CD14-positive monocyte (primary cell): ENCODE results near the gene PLXNA4. TPM values are rescaled to one million over a fixed set of nuclear protein-coding genes. Genes with fewer than 3 reads are reported as not detected.

Experiments
- DNase-seq, 3 donors: peaks; one replicate each; pipeline ENCODE4 v3.0.0-alpha.2; 2011 to 2022
- H2AFZ ChIP-seq: 2 replicates; pipeline ENCODE4 v1.6.0; 2012; ENCODE audit warnings: mild to moderate bottlenecking, low read depth, low read length, inconsistent platforms; ENCODE audit not compliant: insufficient read depth, poor library complexity, severe bottlenecking
- H3K27ac ChIP-seq, 2 donors: 1 replicate in 1 of 2; 2 replicates in 1 of 2; pipeline ENCODE4 v1.5.1; 2012 to 2013; ENCODE audit warnings: low read length in 2 of 2, control low read depth in 1 of 2, inconsistent platforms in 1 of 2, low read depth in 1 of 2, mild to moderate bottlenecking in 1 of 2
- H3K27me3 ChIP-seq, 2 donors: one replicate each; pipeline versions ENCODE4 v1.6.0 to v1.6.1; 2011 to 2013; ENCODE audit warnings: low read length in 2 of 2; ENCODE audit not compliant: control insufficient read depth in 2 of 2, insufficient read depth in 2 of 2
- H3K36me3 ChIP-seq, 2 donors: replicated peaks in 1 of 2; 1 replicate in 1 of 2; 2 replicates in 1 of 2; pipeline versions ENCODE4 v1.5.1 to v1.6.1; 2012 to 2013; ENCODE audit warnings: low read length in 2 of 2, control low read depth in 1 of 2, inconsistent platforms in 1 of 2, mild to moderate bottlenecking in 1 of 2; ENCODE audit not compliant: insufficient read depth in 2 of 2, control insufficient read depth in 1 of 2
- H3K4me1 ChIP-seq, 2 donors: 1 replicate in 1 of 2; 2 replicates in 1 of 2; pipeline versions ENCODE4 v1.5.1 to v1.6.1; 2012 to 2013; ENCODE audit warnings: low read length in 2 of 2, control low read depth in 1 of 2, inconsistent platforms in 1 of 2, mild to moderate bottlenecking in 1 of 2, moderate library complexity in 1 of 2; ENCODE audit not compliant: insufficient read depth in 2 of 2, control insufficient read depth in 1 of 2
- H3K4me2 ChIP-seq: replicated peaks from 2 replicates; pipeline ENCODE3; 2012; ENCODE audit warnings: low read length, moderate library complexity, mild to moderate bottlenecking; ENCODE audit not compliant: poor library complexity, severe bottlenecking; ENCODE audit errors: extremely low read depth
- H3K4me3 ChIP-seq, 3 experiments: fragments of 200-600 bp in 1 of 3; sonication (generic) in 1 of 3; replicated peaks in 1 of 3; 1 replicate in 2 of 3; 2 replicates in 1 of 3; pipeline ENCODE4 v1.5.1; 2011 to 2013; ENCODE audit warnings: low read length in 3 of 3, mild to moderate bottlenecking in 3 of 3, control low read depth in 2 of 3, low read depth in 2 of 3, inconsistent platforms in 1 of 3, moderate library complexity in 1 of 3
- H3K79me2 ChIP-seq: 2 replicates; pipeline ENCODE4 v1.6.0; 2012; ENCODE audit warnings: mild to moderate bottlenecking, control low read depth, inconsistent platforms, low read length, moderate library complexity; ENCODE audit not compliant: insufficient read depth
- H3K9ac ChIP-seq: 2 replicates; pipeline ENCODE4 v1.6.0; 2017; ENCODE audit warnings: low read length, mild to moderate bottlenecking; ENCODE audit not compliant: insufficient read depth, poor library complexity, severe bottlenecking
- H3K9me3 ChIP-seq, 2 donors: replicated peaks in 1 of 2; 1 replicate in 1 of 2; 2 replicates in 1 of 2; pipeline versions ENCODE4 v1.5.1 to v1.6.1; 2012 to 2013; ENCODE audit warnings: low read length in 2 of 2, control low read depth in 1 of 2; ENCODE audit not compliant: control insufficient read depth in 1 of 2, insufficient read depth in 1 of 2
- H4K20me1 ChIP-seq: 2 replicates; pipeline ENCODE4 v1.6.0; 2012; ENCODE audit warnings: mild to moderate bottlenecking, low read length, control low read depth, moderate library complexity; ENCODE audit not compliant: insufficient read depth
- H3K27ac Mint-ChIP-seq, 7 donors: one replicate each; pipeline ENCODE4 v1.8.0; 2020; ENCODE audit warnings: mild to moderate bottlenecking in 7 of 7, mixed read lengths in 7 of 7, moderate library complexity in 6 of 7, inconsistent platforms in 2 of 7
- H3K27me3 Mint-ChIP-seq, 3 donors: one replicate each; pipeline ENCODE4 v1.8.0; 2021 to 2022; ENCODE audit warnings: low read depth in 3 of 3, mild to moderate bottlenecking in 3 of 3, mixed read lengths in 3 of 3, moderate library complexity in 3 of 3, inconsistent platforms in 1 of 3
- H3K36me3 Mint-ChIP-seq, 2 donors: one replicate each; pipeline ENCODE4 v1.8.0; 2020; ENCODE audit warnings: mixed read lengths in 2 of 2, inconsistent platforms in 1 of 2, mild to moderate bottlenecking in 1 of 2
- H3K4me1 Mint-ChIP-seq: one replicate; pipeline ENCODE4 v1.8.0; 2020; ENCODE audit warnings: mild to moderate bottlenecking, mixed read lengths
- H3K4me3 Mint-ChIP-seq, 2 donors: one replicate each; pipeline ENCODE4 v1.8.0; 2020; ENCODE audit warnings: mild to moderate bottlenecking in 2 of 2, mixed read lengths in 2 of 2, moderate library complexity in 1 of 2
- H3K9me3 Mint-ChIP-seq, 7 donors: one replicate each; pipeline ENCODE4 v1.8.0; 2020 to 2022; ENCODE audit warnings: mixed read lengths in 7 of 7, mild to moderate bottlenecking in 6 of 7, moderate library complexity in 6 of 7, inconsistent platforms in 2 of 7
- CTCF ChIP-seq: fragments of 200-600 bp; IDR thresholded peaks from one replicate; pipeline ENCODE4 v1.8.0; 2022; ENCODE audit warnings: antibody characterized with exemption, mild to moderate bottlenecking
- WGBS: methylation state at CpG from one replicate; pipeline ENCODE4 v1.1.5; 2013; ENCODE audit warnings: missing lambda C conversion rate; ENCODE audit not compliant: insufficient coverage; 5-methylcytosine and 5-hydroxymethylcytosine counted together
- intact Hi-C, 2 donors: fragments of 100-400 bp; cut with micrococcal nuclease; formaldehyde crosslinking; loops; one replicate each; pipeline versions ENCODE4 v1.15.0 to v1.15.1; 2023
- polyA plus RNA-seq, 3 donors: library from polyadenylated mRNA; depleted of rRNA in 1 of 3; unstranded in 2 of 3; stranded (reverse) in 1 of 3; fragments of 300-500 nt in 2 of 3; fragments of >200 nt in 1 of 3; fragmentation: Illumina TruSeq in 2 of 3; gene quantifications; 1 replicate in 2 of 3; 2 replicates in 1 of 3; pipeline ENCODE4 v1.2.3, GENCODE V29; 2012 to 2021

The PLXNA4 gene
- polyA plus RNA-seq, 3 donors = not detected

GRCh38 chr7:132142006-132142405 is 434.3 kb downstream of the PLXNA4 start:
- 100% methylated on average over 1 of the region's 3 CpGs for WGBS
- Histone ChIP-seq H3K9ac (no peak overlapping the region), H3K4me3 (no peak overlapping the region), H3K36me3 (no peaks in the 10 kb centered on the region), H3K4me2 (no peak overlapping the region), H4K20me1 (no peaks in the 10 kb centered on the region), H3K27ac (no peak overlapping the region), H3K9me3 (no peaks in the 10 kb centered on the region), H3K79me2 (no peaks in the 10 kb centered on the region), H3K4me1 (no peaks in the 10 kb centered on the region), H3K27me3 (no peaks in the 10 kb centered on the region), H2AFZ (no peak overlapping the region)
- H3K9me3 Mint-ChIP-seq = peaks cover 0 to 3% (median 2%) of the 10 kb centered on the region in 7 donors
- DNase-seq = no peak
- no peak overlapping the region for H3K4me3 Mint-ChIP-seq
- peaks cover 0 to 5% (median 2%) of the 10 kb centered on the region in 3 donors for H3K27me3 Mint-ChIP-seq
- TF ChIP-seq CTCF = no peak
- intact Hi-C loops = no loop called here
- no peaks in the 10 kb centered on the region for H3K4me1 Mint-ChIP-seq
- H3K27ac Mint-ChIP-seq = no peak overlapping the region
- H3K36me3 Mint-ChIP-seq = no peaks in the 10 kb centered on the region

GRCh38 chr7:132141109-132141508 is 435.2 kb downstream of the PLXNA4 start:
- Histone ChIP-seq H3K4me1 (no peaks in the 10 kb centered on the region), H3K27ac (no peak overlapping the region), H2AFZ (no peak overlapping the region), H3K4me3 (no peak overlapping the region), H3K36me3 (no peaks in the 10 kb centered on the region), H4K20me1 (no peaks in the 10 kb centered on the region), H3K27me3 (no peaks in the 10 kb centered on the region), H3K4me2 (no peak overlapping the region), H3K79me2 (no peaks in the 10 kb centered on the region), H3K9me3 (no peaks in the 10 kb centered on the region), H3K9ac (no peak overlapping the region)
- no peak overlapping the region for H3K4me3 Mint-ChIP-seq
- no peaks in the 10 kb centered on the region for H3K4me1 Mint-ChIP-seq
- H3K27me3 Mint-ChIP-seq = peaks cover 0 to 5% (median 2%) of the 10 kb centered on the region in 3 donors
- intact Hi-C loops = no loop called here
- peaks cover 0 to 3% (median 2%) of the 10 kb centered on the region in 7 donors for H3K9me3 Mint-ChIP-seq
- no peak overlapping the region for H3K27ac Mint-ChIP-seq
- DNase-seq = no peak
- no peaks in the 10 kb centered on the region for H3K36me3 Mint-ChIP-seq
- no peak for TF ChIP-seq CTCF
- no CpG with 5 or more reads among the region's 3 CpGs for WGBS
